Measurements from ENCODE around the gene AKNA.

DNA sequence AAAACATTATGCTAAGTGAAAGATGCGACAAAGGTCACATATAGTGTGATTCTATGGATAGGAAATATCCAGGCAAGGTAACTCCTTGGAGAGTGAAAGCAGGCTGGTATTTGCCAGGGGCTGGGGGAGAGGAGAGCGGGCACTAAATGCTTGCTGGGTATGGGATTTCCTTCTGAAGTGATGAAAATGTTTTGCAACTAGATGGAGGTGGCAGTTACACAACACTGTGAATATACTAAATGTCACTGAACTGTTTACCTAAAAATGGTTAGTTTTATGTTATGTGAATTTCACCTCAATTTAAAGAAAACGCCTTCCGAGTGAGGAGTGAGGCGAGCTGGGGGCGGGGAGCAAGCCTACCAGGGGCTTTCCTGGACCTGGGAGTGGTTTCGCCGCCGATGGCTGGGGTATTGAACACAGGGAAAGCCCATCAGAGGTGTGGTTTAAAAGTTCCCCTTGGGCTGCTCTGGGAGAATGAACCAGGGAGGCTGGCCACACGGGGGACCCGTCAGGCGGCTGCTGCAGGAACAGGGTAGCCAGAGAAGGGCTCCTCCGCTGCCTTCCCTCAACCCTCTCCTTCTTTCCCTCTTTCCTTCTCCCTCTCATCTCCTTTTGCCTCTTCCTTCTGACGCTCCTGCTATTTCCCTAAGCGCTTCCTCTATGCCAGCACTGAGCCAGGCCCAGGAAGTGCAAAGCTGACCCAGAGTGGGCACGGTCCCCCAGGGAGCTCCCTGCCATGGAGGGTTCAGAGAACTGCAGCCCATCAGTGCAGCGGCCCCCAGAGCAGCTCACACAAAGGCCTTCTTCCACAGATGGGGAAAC is 4.9 kb downstream of the AKNA start:
- TF ChIP-seq, protein P1, sequence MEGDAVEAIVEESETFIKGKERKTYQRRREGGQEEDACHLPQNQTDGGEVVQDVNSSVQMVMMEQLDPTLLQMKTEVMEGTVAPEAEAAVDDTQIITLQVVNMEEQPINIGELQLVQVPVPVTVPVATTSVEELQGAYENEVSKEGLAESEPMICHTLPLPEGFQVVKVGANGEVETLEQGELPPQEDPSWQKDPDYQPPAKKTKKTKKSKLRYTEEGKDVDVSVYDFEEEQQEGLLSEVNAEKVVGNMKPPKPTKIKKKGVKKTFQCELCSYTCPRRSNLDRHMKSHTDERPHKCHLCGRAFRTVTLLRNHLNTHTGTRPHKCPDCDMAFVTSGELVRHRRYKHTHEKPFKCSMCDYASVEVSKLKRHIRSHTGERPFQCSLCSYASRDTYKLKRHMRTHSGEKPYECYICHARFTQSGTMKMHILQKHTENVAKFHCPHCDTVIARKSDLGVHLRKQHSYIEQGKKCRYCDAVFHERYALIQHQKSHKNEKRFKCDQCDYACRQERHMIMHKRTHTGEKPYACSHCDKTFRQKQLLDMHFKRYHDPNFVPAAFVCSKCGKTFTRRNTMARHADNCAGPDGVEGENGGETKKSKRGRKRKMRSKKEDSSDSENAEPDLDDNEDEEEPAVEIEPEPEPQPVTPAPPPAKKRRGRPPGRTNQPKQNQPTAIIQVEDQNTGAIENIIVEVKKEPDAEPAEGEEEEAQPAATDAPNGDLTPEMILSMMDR (IDR thresholded peaks at IDR 0.05), result no peak
- TF ChIP-seq, protein P2, sequence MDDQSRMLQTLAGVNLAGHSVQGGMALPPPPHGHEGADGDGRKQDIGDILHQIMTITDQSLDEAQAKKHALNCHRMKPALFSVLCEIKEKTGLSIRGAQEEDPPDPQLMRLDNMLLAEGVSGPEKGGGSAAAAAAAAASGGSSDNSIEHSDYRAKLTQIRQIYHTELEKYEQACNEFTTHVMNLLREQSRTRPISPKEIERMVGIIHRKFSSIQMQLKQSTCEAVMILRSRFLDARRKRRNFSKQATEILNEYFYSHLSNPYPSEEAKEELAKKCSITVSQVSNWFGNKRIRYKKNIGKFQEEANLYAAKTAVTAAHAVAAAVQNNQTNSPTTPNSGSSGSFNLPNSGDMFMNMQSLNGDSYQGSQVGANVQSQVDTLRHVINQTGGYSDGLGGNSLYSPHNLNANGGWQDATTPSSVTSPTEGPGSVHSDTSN (IDR thresholded peaks at IDR 0.05), result no peak
- TF ChIP-seq RFX5 (IDR thresholded peaks at IDR 0.05; ENCODE audit: low read length), result no peak
- TF ChIP-seq, protein P3, sequence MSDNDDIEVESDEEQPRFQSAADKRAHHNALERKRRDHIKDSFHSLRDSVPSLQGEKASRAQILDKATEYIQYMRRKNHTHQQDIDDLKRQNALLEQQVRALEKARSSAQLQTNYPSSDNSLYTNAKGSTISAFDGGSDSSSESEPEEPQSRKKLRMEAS (IDR thresholded peaks at IDR 0.05; ENCODE audit: low read depth), result no peak
